AML-193 (cell line): ENCODE measurements around the gene NDUFB10.

Source experiments
- DNase-seq, 2 experiments: peaks; one replicate each; lab custom pipeline; 2025; lab: John Stamatoyannopoulos, UW

NDUFB10 gene

GRCh38 chr16:2002406-2003230 is 43.3 kb downstream of the NDUFB10 start:
- DNase-seq, result no peak

DNA sequence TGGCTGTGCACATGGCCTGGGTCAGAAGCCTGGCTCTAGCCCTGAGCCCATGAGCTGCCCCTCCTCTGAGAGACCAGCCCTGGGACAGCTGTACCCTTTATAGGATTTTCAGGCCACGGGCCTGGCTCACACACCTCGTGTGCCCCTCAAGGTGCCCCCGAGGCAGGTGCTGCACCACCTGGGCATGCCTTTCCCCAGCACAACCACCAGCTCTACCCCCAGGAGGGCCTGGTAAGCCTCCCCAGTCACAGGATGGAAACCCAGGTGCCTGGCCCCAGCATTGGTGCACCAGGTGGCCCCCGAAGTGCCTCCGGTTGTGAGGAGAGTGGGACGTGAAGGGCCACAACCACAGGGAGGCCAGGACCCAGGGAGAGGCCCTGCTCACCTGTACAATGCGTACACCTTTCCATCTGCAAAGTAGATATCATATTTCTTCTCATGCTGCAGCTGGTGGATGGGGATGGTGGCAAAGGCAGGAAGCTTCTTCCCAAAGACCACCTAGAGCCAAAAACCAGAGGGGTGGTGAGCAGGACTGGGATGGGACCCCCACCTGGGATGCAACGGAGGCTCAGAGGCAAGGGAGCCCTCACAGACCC is 44.0 kb downstream of the NDUFB10 start:
- no peak for DNase-seq

DNA sequence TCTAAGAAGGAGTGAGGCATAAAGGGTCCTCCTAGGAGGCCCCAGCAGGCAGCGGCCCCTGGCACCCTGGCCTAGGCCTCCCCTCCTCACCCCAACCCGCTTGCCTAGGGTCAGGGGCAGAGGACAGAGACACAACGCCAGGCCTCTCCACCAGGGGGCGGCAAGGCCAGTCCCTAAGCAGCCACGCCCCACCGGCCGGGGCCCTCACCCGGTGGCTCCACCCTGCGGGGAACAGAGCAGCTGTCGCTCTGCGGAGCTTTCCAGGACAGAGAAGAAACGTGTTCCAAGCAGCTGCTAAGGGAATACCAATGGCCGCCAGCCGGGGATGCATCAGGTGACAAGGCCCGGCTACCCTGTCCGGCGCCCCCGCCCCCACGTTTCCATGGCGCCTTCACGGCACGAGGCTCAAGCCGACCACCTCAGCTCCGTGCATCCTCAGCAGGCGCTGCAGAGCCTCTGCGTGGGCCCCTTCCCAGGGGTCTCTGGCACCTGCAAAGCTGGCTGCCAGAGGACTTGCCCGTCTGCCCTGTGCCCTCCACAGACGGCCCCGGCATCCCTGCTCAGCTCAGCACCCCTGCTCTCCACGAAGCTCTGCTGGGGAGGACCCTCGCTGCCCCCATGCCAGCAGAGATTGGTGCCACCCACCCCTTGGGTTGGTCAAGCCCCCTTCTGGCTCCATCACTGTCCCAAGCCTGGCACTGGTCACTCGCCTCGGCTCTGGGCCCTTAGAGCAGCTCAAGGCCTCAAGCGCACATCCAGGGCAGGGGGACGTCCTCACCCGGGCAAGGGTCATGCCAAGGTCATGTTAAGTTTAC is 44.7 kb downstream of the NDUFB10 start:
- DNase-seq, result peak; percentile 82 to 85

- no peak for DNase-seq
Observed at GRCh38 chr16:2004795-2005517, 45.6 kb downstream of the NDUFB10 start.

DNA sequence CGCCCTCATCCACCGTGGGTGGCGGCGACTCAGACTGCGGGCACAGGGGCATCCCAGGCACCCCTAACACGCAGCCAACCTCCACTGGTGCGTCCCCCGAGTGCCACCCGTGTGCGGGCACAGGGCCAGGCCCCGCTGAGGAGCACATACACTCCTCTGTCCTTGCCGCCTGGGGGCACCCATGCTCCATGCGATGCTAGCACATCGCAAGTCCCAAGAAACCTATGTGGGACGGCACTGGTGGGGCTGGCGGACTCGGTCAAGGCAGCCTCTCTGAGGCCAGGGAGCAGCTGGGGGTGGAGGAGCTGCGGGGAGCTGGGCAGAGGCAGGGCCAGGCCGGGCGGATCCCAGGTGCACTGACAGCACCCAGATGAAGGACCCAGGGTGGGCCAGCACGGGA is 46.3 kb downstream of the NDUFB10 start:
- no peak for DNase-seq

- no peak for DNase-seq
Observed at GRCh38 chr16:2006317-2006716, 47.0 kb downstream of the NDUFB10 start.

DNA sequence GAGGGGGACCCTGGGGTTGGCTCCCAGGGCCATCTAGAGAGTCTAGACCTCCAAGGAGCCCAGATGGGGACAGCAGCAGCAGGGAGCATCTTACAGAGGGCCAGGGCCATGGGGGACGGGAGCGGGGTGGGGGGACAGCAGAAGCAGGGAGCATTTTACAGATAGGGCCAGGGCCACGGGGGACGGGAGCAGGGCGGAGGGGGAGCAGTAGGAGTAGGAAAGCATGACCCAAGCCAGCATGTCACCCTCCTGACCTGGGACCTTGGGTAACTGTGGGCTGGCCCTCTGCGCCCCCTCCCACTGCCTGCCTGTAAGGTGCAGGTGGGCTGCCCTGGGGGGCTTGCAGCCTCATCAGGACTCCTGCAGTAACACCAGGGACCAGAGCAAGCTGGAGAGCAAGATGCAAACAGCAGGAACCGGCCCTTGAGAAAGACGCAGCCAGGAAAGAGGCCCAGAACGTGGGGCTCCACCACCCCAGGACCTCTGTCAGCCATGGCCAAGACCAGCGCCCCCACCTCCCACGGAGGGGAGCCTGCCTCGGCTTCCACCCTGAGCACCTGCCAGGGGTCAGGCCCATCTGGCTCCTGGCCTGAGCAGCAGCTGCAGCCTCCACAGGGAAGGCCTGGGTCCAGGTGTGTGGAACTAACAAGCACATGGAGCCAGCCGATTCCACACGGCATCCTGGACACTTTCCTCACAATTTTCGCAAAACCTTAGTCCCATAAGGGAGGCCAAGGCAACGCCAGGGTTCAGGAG is 47.9 kb downstream of the NDUFB10 start:
- DNase-seq, result no peak

DNA sequence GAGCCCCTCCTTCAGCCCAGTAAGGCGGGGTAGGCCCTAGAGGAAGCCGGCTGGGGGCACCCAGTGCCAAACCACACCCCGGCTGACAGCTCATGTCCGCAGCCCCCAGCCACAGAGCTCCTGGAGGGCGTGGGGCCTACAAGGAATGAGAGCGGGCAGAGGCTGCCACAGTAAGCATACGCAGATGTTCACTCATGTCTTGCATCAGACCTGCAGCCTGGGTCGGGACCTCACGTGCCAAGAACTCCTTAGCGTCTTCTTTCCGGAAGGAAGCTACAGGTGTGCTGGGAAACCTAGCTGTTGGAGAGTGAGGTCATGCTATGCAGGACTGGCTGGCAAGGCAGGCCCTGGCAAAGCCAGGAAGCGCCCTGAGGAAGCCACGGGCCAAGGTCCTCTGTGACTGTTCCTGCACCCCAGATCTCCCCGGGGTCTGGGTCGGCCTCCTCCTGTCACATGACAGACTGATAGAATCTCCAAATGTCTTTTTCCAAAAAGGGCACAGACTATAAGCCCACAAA is 48.7 kb downstream of the NDUFB10 start:
- peak in 1 of 2 experiments; percentile 22 for DNase-seq

- peak; percentile 32 to 50 for DNase-seq
Observed at GRCh38 chr16:2008631-2009163, 49.4 kb downstream of the NDUFB10 start.

DNA sequence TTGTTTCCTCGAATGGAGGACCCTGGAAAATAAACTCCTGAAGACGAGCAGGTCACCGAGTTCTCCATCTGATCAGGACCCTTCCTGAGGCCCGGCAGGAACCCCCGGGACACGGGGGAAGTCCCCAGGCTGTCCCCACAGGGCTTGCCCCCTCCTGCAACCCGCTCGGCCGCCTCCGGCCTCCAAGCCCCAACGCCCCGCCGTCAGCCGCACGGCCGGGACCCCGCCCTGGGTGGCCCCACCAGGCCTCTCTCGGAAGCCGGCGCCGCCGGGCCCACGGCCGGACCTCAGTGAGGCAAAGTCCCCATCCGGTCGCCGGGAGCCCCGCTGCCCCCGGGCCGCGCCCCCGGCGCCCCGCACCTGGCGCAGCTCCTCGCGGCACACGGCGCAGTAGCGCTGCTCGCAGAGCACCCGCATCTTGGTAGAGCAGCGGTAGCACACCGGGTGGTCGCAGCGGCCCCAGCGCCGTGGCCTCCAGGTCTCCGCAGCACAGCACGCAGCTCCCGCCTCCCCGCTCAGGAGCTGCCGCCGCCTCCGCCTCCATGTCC is 49.9 kb downstream of the NDUFB10 start:
- no peak for DNase-seq

- peak; percentile 65 to 73 for DNase-seq
Observed at GRCh38 chr16:2009791-2010510, 50.6 kb downstream of the NDUFB10 start, which contains the start of gene ZNF598. Gene ZNF598 (minus strand): TSS chr16:2009821.
